ENCODE measurements around the gene SMTNL1. TPM values are rescaled to one million over a fixed set of nuclear protein-coding genes. Genes with fewer than 3 reads are reported as not detected.

The SMTNL1 gene
- total RNA-seq, 1 experiment from 2014 or later: not detected

DNA sequence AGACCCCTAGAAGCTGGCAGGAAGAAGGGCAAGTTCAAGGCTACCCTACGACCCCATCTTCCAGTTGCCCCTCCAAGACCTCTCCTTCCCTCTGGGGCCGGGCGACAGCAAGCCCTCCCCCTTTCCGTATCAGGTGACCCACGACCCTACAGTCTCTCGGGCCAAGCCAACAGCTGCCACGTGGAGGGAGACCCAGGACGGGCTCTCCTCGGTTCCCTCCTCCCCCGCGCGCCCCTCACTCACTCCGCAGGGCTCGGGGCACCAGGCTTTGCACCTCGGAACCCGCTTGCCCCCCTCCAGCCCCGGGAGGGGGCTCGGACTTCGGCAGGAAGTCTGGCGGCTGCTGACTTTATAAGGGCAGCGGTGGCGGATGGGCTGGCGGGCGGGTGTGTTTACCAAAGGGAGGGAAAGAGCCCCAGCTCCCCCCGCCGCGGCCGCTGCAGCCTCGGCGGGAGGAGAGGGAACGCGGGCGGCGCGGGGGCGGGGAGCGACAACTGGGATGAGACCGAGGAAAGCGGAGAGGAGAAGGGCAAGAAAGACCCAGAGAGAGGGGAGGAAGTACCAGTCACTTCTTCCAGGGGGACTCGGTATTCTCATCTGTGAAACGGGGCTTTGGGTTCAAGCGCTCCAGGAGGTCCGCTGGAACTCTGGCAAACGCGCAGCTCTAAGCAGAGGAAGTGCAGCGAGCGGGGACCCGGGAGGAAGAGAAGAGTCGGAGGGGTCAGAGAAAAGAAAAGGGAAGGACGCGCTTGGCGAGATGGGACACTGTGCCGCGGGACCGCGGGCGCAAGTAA, 22.7 kb upstream of the SMTNL1 start:
- Histone ChIP-seq H4K91ac (ENCODE audit: insufficient read length, low read depth, low read length) (no peak overlapping the region), H3K56ac (ENCODE audit: insufficient read length, low read depth, low read length) (no peak overlapping the region), H2BK120ac (ENCODE audit: low read depth, low read length, poor library complexity, severe bottlenecking) (no peak overlapping the region), H3K79me1 (ENCODE audit: insufficient read depth, low read depth, low read length, poor library complexity, severe bottlenecking) (no peaks in the 10 kb centered on the region), H4K8ac (replicated peaks; ENCODE audit: insufficient read length, low read depth, low read length) (no peak overlapping the region), H3K4me2 (ENCODE audit: insufficient read depth, insufficient read length, low read length) (peak overlapping the region; percentile 63), H3K27me3 (ENCODE audit: insufficient read depth, low read length) (no peaks in the 10 kb centered on the region), H2BK20ac (ENCODE audit: low read depth, low read length, poor library complexity, severe bottlenecking) (no peak overlapping the region), H3K18ac (ENCODE audit: insufficient read length, low read depth, low read length) (no peak overlapping the region), H3K27ac (ENCODE audit: insufficient read length, low read depth, low read length) (no peak overlapping the region), H4K20me1 (ENCODE audit: control insufficient read depth, insufficient read depth, insufficient read length) (no peaks in the 10 kb centered on the region), H3K14ac (ENCODE audit: insufficient read depth, low read length) (no peak overlapping the region; the same call in 1 of the 2 replicates), H3K23me2 (ENCODE audit: insufficient read length, low read depth, low read length, poor library complexity, severe bottlenecking) (peaks cover 16% of the 10 kb centered on the region), H2AFZ (ENCODE audit: low read length) (no peak overlapping the region), H3K4ac (ENCODE audit: low read depth, low read length) (no peak overlapping the region), H3K4me1 (ENCODE audit: insufficient read depth, low read length) (peaks cover 2% of the 10 kb centered on the region), H3K9me3 (ENCODE audit: control insufficient read depth, low read depth, low read length) (no peaks in the 10 kb centered on the region), H3K9ac (ENCODE audit: extremely low read depth, insufficient read length, low read length) (peak overlapping the region; percentile 1), H3K23ac (ENCODE audit: insufficient read length, low read depth, low read length) (no peak overlapping the region), H4K5ac (ENCODE audit: insufficient read length, low read depth, low read length) (no peak overlapping the region), H2BK12ac (ENCODE audit: insufficient read length, low read depth, low read length) (no peak overlapping the region), H3K79me2 (ENCODE audit: insufficient read depth, low read length) (no peaks in the 10 kb centered on the region), H2BK15ac (ENCODE audit: low read depth, low read length) (no peak overlapping the region), H3T11ph (ENCODE audit: low read length) (no peak overlapping the region), H2AK5ac (ENCODE audit: insufficient read length, low read length) (no peak overlapping the region), H2BK5ac (ENCODE audit: insufficient read length, low read length) (no peak overlapping the region)
- peak; percentile 59 for DNase-seq
- peaks cover 0 to 4% (median 0%) of the 10 kb centered on the region in 3 experiments; a peak in 3 of 7 replicates for H3K36me3 Mint-ChIP-seq (ENCODE audit: insufficient read depth in 1 of 3, low read depth in 3 of 3)
- no peak overlapping the region; a peak in 1 of 7 replicates for H3K27ac Mint-ChIP-seq
- H3K27me3 Mint-ChIP-seq (ENCODE audit: low read depth): peaks cover 51% of the 10 kb centered on the region
- H3K4me3 Mint-ChIP-seq: peak overlapping the region; percentile 90 to 98
- H3K4me1 Mint-ChIP-seq: peaks cover 10 to 13% of the 10 kb centered on the region in 2 experiments; a peak in 2 of 4 replicates
- no CpG with 5 or more reads among the region's 57 CpGs for WGBS (ENCODE audit: extremely low coverage, insufficient read length, low lambda C conversion rate)
- H3K9me3 Mint-ChIP-seq: 0 out of 5 replicates have a peak, but pooled peaks cover 0 to 3% of the 10 kb centered on the region in 2 experiments
- TF ChIP-seq, protein P1, sequence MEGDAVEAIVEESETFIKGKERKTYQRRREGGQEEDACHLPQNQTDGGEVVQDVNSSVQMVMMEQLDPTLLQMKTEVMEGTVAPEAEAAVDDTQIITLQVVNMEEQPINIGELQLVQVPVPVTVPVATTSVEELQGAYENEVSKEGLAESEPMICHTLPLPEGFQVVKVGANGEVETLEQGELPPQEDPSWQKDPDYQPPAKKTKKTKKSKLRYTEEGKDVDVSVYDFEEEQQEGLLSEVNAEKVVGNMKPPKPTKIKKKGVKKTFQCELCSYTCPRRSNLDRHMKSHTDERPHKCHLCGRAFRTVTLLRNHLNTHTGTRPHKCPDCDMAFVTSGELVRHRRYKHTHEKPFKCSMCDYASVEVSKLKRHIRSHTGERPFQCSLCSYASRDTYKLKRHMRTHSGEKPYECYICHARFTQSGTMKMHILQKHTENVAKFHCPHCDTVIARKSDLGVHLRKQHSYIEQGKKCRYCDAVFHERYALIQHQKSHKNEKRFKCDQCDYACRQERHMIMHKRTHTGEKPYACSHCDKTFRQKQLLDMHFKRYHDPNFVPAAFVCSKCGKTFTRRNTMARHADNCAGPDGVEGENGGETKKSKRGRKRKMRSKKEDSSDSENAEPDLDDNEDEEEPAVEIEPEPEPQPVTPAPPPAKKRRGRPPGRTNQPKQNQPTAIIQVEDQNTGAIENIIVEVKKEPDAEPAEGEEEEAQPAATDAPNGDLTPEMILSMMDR (conservative IDR thresholded peaks at IDR 0.05): no peak

All from H9 (cell line).